HepG2 (cell line): ENCODE results near the gene ABHD4. TPM values are rescaled to one million over a fixed set of nuclear protein-coding genes. Genes with fewer than 3 reads are reported as not detected.

Source experiments
- ATM ChIP-seq: fragments of 450-650 bp; IDR thresholded peaks from 2 replicates; pipeline ENCODE4 v1.7.1; 2017; ENCODE audit warnings: mild to moderate bottlenecking, borderline replicate concordance
- BCL6 ChIP-seq: IDR thresholded peaks from 2 replicates; pipeline ENCODE4 v1.6.1; 2016; ENCODE audit warnings: missing genetic modification reagents, missing compliant biosample characterization
- CBX5 ChIP-seq: sonication (generic); formaldehyde crosslinking; IDR thresholded peaks from 2 replicates; pipeline ENCODE4 v1.4.0; 2020; ENCODE audit warnings: missing genetic modification reagents, borderline replicate concordance
- CREM ChIP-seq, 2 experiments: sonication (generic) in 1 of 2; formaldehyde crosslinking in 1 of 2; IDR thresholded peaks; 2 replicates each; pipeline versions ENCODE4 v1.4.0 to v1.6.1; 2016 to 2020; ENCODE audit warnings: antibody characterized with exemption in 1 of 2, mild to moderate bottlenecking in 1 of 2, missing genetic modification reagents in 1 of 2
- EHMT2 ChIP-seq: fragments of 200-600 bp; sonication (generic); IDR thresholded peaks from 2 replicates; pipeline ENCODE4 v1.7.0; 2017; ENCODE audit warnings: antibody characterized with exemption, low read depth, low read length, borderline replicate concordance
- GATAD1 ChIP-seq: IDR thresholded peaks from 2 replicates; pipeline ENCODE4 v1.6.1; 2016; ENCODE audit warnings: missing genetic modification reagents, missing compliant biosample characterization
- HDAC1 ChIP-seq: sonication (generic); formaldehyde crosslinking; IDR thresholded peaks from 2 replicates; pipeline ENCODE4 v1.5.1; 2020; ENCODE audit warnings: mild to moderate bottlenecking, missing genetic modification reagents
- HOXA7 ChIP-seq: sonication (generic); formaldehyde crosslinking; IDR thresholded peaks from 2 replicates; pipeline ENCODE4 v1.8.1; 2022; ENCODE audit warnings: mild to moderate bottlenecking, missing genetic modification reagents, moderate library complexity
- IKZF4 ChIP-seq: sonication (generic); formaldehyde crosslinking; IDR thresholded peaks from 2 replicates; pipeline ENCODE4 v1.5.1; 2020; ENCODE audit warnings: borderline replicate concordance, mild to moderate bottlenecking, low read depth, missing genetic modification reagents; ENCODE audit errors: not compliant biosample characterization
- MAZ ChIP-seq, 2 experiments: sonication (generic) in 1 of 2; formaldehyde crosslinking in 1 of 2; IDR thresholded peaks; 2 replicates each; pipeline versions ENCODE4 v1.5.0 to v1.6.1; 2012 to 2020; ENCODE audit warnings: low read depth in 2 of 2, mild to moderate bottlenecking in 2 of 2, borderline replicate concordance in 1 of 2, improper control_type of control experiment in 1 of 2, low read length in 1 of 2, missing genetic modification reagents in 1 of 2, moderate library complexity in 1 of 2
- MIXL1 ChIP-seq: IDR thresholded peaks from 2 replicates; pipeline ENCODE4 v1.6.1; 2016
- MTA3 ChIP-seq: sonication (generic); formaldehyde crosslinking; IDR thresholded peaks from 2 replicates; pipeline ENCODE4 v1.4.0; 2020; ENCODE audit warnings: missing genetic modification reagents
- POLR2AphosphoS2 ChIP-seq: IDR thresholded peaks from 2 replicates; pipeline ENCODE4 v1.6.1; 2011; ENCODE audit warnings: low read depth, low read length, improper control_type of control experiment
- PRPF4 ChIP-seq: fragments of 200-400 bp; formaldehyde crosslinking; IDR thresholded peaks from 2 replicates; pipeline ENCODE4 v1.6.1; 2016; ENCODE audit warnings: low read length, low read depth; ENCODE audit not compliant: poor library complexity, severe bottlenecking
- SRF ChIP-seq: IDR thresholded peaks from 2 replicates; pipeline ENCODE4 v1.6.1; 2011; ENCODE audit warnings: mild to moderate bottlenecking, low read depth, low read length, moderate library complexity
- THAP11 ChIP-seq: IDR thresholded peaks from 2 replicates; pipeline ENCODE4 v1.6.1; 2016; ENCODE audit warnings: missing biosample characterization, missing genetic modification reagents
- ZBTB21 ChIP-seq: sonication (generic); formaldehyde crosslinking; IDR thresholded peaks from 2 replicates; pipeline ENCODE4 v1.4.0; 2020; ENCODE audit warnings: missing genetic modification reagents
- ZFP1 ChIP-seq: IDR thresholded peaks from 2 replicates; pipeline ENCODE4 v1.6.1; 2016
- ZNF441 ChIP-seq: sonication (generic); formaldehyde crosslinking; IDR thresholded peaks from 2 replicates; pipeline ENCODE4 v1.7.0; 2021; ENCODE audit warnings: missing genetic modification reagents, borderline replicate concordance
- ZNF652 ChIP-seq: IDR thresholded peaks from 2 replicates; pipeline ENCODE4 v1.6.1; 2016; ENCODE audit warnings: low read depth, borderline replicate concordance
- polyA plus RNA-seq, 8 experiments: library from polyadenylated mRNA; depleted of rRNA in 3 of 8; stranded (reverse) in 7 of 8; unstranded in 1 of 8; fragments of >200 nt; fragmentation: Illumina TruSeq in 4 of 8; extraction: Trizol in 4 of 8; gene quantifications; 2 replicates each; pipeline versions ENCODE4 v1.2.1 to v1.2.3, GENCODE V29; 2011 to 2016; ENCODE audit warnings: low read depth in 4 of 8, missing spikeins in 1 of 8, mixed read lengths in 1 of 8; ENCODE audit not compliant: insufficient read depth in 1 of 8
- total RNA-seq, 5 experiments: library from RNA; depleted of rRNA; stranded (reverse); fragments of >200 nt; fragmentation: Illumina TruSeq; extraction: Trizol; gene quantifications; 2 replicates each; pipeline ENCODE4 v1.2.3, GENCODE V29; 2016; ENCODE audit warnings: low read depth in 1 of 5
- TF ChIP-seq, protein P1 (sequence below): sonication (generic); formaldehyde crosslinking; IDR thresholded peaks from 2 replicates; pipeline ENCODE4 v1.9.0; 2021; ENCODE audit warnings: missing genetic modification reagents, borderline replicate concordance
- TF ChIP-seq, protein P2 (sequence below): sonication (generic); formaldehyde crosslinking; IDR thresholded peaks from 2 replicates; pipeline ENCODE4 v1.4.0; 2020; ENCODE audit warnings: missing genetic modification reagents
- TF ChIP-seq, protein P3 (sequence below): sonication (generic); formaldehyde crosslinking; IDR thresholded peaks from 2 replicates; pipeline ENCODE4 v1.8.1; 2023; ENCODE audit warnings: mild to moderate bottlenecking, inconsistent platforms, moderate library complexity, missing genetic modification reagents, borderline replicate concordance
- TF ChIP-seq, protein P4 (sequence below): sonication (generic); formaldehyde crosslinking; IDR thresholded peaks from 2 replicates; pipeline ENCODE4 v1.9.0; 2021; ENCODE audit warnings: missing genetic modification reagents, borderline replicate concordance

Gene ABHD4
- total and polyA plus RNA-seq, 2 of the 13 experiments (the other 11 are each of a cell fraction or from before 2014, with no cell fraction given), result 16.1 to 47.5 TPM

DNA sequence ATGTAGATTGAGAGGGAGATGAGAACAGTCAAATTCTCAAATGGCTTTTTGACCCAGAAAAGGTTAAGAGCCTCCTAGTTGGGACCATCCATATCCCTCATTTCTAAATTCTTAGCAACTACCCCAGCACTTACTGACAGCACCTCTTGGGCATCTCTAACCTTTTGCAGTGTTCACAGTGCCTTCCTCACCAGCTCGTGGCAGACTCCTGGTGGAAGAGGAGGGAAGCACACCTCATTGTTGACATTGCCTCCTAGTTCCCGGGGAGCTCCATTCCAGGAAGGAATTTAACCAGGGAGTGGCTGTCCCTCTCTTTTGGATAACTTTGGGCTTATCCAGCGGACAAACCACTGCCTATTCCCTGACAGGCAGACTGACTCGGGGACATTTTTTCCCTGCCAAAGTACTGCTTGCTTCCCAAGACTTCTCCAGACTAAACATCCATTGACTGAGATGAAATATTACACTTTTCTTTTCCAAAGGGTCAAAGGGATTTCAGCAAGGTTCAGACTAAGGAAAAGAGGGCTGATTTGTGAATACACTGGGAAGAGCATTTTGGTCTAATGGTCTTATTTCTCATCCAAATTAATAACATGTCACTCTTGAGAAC, 55.0 kb downstream of the ABHD4 start (continued):
- TF ChIP-seq ZNF652 (CRISPR knock-in tag) (peak; percentile 58), BCL6 (CRISPR knock-in tag) (peak; percentile 54; the same call in 1 of the 2 replicates), EHMT2 (no peak), IKZF4 (CRISPR knock-in tag) (peak; percentile 70), HDAC1 (CRISPR knock-in tag) (no peak), PRPF4 (no peak), ZFP1 (no peak), MAZ (IDR thresholded peaks at IDR 0.05; ENCODE audit: borderline replicate concordance, low read depth, low read length) (no peak), MAZ (CRISPR knock-in tag; IDR thresholded peaks at IDR 0.05; ENCODE audit: low read depth) (no peak), SRF (no peak), ZNF441 (CRISPR knock-in tag) (peak; percentile 53; the same call in 1 of the 2 replicates), ZBTB21 (CRISPR knock-in tag) (no peak), ATM (no peak), CBX5 (peak; percentile 85; the same call in 1 of the 2 replicates), MTA3 (CRISPR knock-in tag) (no peak), MIXL1 (CRISPR knock-in tag) (0 out of 2 replicates have a peak, but pooled peaks have one; percentile 33), HOXA7 (CRISPR knock-in tag) (no peak), CREM (IDR thresholded peaks at IDR 0.05) (no peak), CREM (CRISPR knock-in tag; IDR thresholded peaks at IDR 0.05) (no peak), POLR2AphosphoS2 (no peak), GATAD1 (CRISPR knock-in tag) (peak; percentile 67), THAP11 (CRISPR knock-in tag) (0 out of 2 replicates have a peak, but pooled peaks have one; percentile 33)
- TF ChIP-seq, protein P1, sequence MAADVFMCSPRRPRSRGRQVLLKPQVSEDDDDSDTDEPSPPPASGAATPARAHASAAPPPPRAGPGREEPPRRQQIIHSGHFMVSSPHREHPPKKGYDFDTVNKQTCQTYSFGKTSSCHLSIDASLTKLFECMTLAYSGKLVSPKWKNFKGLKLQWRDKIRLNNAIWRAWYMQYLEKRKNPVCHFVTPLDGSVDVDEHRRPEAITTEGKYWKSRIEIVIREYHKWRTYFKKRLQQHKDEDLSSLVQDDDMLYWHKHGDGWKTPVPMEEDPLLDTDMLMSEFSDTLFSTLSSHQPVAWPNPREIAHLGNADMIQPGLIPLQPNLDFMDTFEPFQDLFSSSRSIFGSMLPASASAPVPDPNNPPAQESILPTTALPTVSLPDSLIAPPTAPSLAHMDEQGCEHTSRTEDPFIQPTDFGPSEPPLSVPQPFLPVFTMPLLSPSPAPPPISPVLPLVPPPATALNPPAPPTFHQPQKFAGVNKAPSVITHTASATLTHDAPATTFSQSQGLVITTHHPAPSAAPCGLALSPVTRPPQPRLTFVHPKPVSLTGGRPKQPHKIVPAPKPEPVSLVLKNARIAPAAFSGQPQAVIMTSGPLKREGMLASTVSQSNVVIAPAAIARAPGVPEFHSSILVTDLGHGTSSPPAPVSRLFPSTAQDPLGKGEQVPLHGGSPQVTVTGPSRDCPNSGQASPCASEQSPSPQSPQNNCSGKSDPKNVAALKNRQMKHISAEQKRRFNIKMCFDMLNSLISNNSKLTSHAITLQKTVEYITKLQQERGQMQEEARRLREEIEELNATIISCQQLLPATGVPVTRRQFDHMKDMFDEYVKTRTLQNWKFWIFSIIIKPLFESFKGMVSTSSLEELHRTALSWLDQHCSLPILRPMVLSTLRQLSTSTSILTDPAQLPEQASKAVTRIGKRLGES (CRISPR knock-in tag), result no peak
- TF ChIP-seq, protein P2, sequence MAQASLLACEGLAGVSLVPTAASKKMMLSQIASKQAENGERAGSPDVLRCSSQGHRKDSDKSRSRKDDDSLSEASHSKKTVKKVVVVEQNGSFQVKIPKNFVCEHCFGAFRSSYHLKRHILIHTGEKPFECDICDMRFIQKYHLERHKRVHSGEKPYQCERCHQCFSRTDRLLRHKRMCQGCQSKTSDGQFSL (CRISPR knock-in tag), result no peak
- TF ChIP-seq, protein P3, sequence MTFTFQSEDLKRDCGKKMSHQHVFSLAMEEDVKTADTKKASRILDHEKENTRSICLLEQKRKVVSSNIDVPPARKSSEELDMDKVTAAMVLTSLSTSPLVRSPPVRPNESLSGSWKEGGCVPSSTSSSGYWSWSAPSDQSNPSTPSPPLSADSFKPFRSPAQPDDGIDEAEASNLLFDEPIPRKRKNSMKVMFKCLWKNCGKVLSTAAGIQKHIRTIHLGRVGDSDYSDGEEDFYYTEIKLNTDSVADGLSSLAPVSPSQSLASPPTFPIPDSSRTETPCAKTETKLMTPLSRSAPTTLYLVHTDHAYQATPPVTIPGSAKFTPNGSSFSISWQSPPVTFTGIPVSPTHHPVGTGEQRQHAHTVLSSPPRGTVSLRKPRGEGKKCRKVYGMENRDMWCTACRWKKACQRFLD, result no peak; the same call in 1 of the 2 replicates
- TF ChIP-seq, protein P4, sequence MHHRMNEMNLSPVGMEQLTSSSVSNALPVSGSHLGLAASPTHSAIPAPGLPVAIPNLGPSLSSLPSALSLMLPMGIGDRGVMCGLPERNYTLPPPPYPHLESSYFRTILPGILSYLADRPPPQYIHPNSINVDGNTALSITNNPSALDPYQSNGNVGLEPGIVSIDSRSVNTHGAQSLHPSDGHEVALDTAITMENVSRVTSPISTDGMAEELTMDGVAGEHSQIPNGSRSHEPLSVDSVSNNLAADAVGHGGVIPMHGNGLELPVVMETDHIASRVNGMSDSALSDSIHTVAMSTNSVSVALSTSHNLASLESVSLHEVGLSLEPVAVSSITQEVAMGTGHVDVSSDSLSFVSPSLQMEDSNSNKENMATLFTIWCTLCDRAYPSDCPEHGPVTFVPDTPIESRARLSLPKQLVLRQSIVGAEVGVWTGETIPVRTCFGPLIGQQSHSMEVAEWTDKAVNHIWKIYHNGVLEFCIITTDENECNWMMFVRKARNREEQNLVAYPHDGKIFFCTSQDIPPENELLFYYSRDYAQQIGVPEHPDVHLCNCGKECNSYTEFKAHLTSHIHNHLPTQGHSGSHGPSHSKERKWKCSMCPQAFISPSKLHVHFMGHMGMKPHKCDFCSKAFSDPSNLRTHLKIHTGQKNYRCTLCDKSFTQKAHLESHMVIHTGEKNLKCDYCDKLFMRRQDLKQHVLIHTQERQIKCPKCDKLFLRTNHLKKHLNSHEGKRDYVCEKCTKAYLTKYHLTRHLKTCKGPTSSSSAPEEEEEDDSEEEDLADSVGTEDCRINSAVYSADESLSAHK, result no peak
